Measurements from ENCODE around the gene PAIP2B.

Gene PAIP2B

GRCh38 chr2:71150082-71150816 lies 76.7 kb downstream of the PAIP2B start:
- DNase-seq, result no peak

GRCh38 chr2:71148506-71149063 lies 78.3 kb downstream of the PAIP2B start:
- no peak for DNase-seq

GRCh38 chr2:71143782-71144181 lies 83.1 kb downstream of the PAIP2B start:
- no peak for DNase-seq

- DNase-seq, result no peak
Observed at GRCh38 chr2:71136174-71136573, 90.7 kb downstream of the PAIP2B start.

- no peak for DNase-seq
Observed at GRCh38 chr2:71133603-71134002, 93.3 kb downstream of the PAIP2B start.

All from activated CD4-positive, alpha-beta T cell treated with anti-CD3 and anti-CD28 coated beads, Interleukin-2, Interleukin-6, amounts not matched to agents 100 ng/mL and 50 ng/mL, durations not matched to agents 16 hours and 8 hours (primary cell).